Lung (tissue), 12 donors: Measurements from ENCODE around the gene ZNF75A. TPM values are rescaled to one million over a fixed set of nuclear protein-coding genes. Genes with fewer than 3 reads are reported as not detected.

Experiments
- ATAC-seq: fragments of 200-7000 bp; cut with Tn5 transposase; one replicate; pipeline ENCODE4 v1.9.1; 2020; ENCODE audit warnings: moderate number of reproducible peaks; ENCODE audit not compliant: insufficient read depth, low FRiP score
- DNase-seq, 3 donors: peaks; one replicate each; pipeline ENCODE4 v3.0.0-alpha.2; 2013 to 2017
- H3K27ac ChIP-seq, 2 donors: one replicate each; pipeline ENCODE4 v1.5.1; 2013; ENCODE audit warnings: mild to moderate bottlenecking in 2 of 2, moderate library complexity in 2 of 2, control low read depth in 1 of 2, inconsistent platforms in 1 of 2, low read depth in 1 of 2, low read length in 1 of 2
- H3K27me3 ChIP-seq, 3 donors: one replicate each; pipeline ENCODE4 v1.5.1; 2013; ENCODE audit warnings: low read length in 2 of 3; ENCODE audit not compliant: control insufficient read depth in 3 of 3, insufficient read depth in 3 of 3
- H3K36me3 ChIP-seq, 4 donors: one replicate each; pipeline ENCODE4 v1.5.1; 2013; ENCODE audit warnings: low read length in 4 of 4, mild to moderate bottlenecking in 1 of 4, moderate library complexity in 1 of 4; ENCODE audit not compliant: control insufficient read depth in 4 of 4, insufficient read depth in 4 of 4
- H3K4me1 ChIP-seq, 5 donors: one replicate each; pipeline ENCODE4 v1.5.1; 2013; ENCODE audit warnings: low read length in 5 of 5, mild to moderate bottlenecking in 2 of 5, moderate library complexity in 1 of 5; ENCODE audit not compliant: control insufficient read depth in 5 of 5, insufficient read depth in 5 of 5
- H3K4me3 ChIP-seq: one replicate; pipeline ENCODE4 v1.5.1; 2013; ENCODE audit warnings: mild to moderate bottlenecking, control low read depth, moderate library complexity
- H3K9ac ChIP-seq, 2 donors: one replicate each; pipeline ENCODE4 v1.5.1; 2013; ENCODE audit warnings: low read length in 2 of 2, control low read depth in 1 of 2; ENCODE audit not compliant: insufficient read depth in 1 of 2
- H3K9me3 ChIP-seq, 4 donors: one replicate each; pipeline ENCODE4 v1.5.1; 2013; ENCODE audit warnings: low read length in 3 of 4, mild to moderate bottlenecking in 1 of 4, moderate library complexity in 1 of 4; ENCODE audit not compliant: control insufficient read depth in 4 of 4, insufficient read depth in 3 of 4
- WGBS, 2 donors: extraction: QIAGEN DNeasy Blood & Tissue Kit; methylation state at CpG; one replicate each; pipeline ENCODE4 v1.1.7; 2013; 5-methylcytosine and 5-hydroxymethylcytosine counted together
- polyA plus RNA-seq, 2 donors: library from polyadenylated mRNA; stranded (reverse); fragments of 200-250 nt; gene quantifications; one replicate each; pipeline ENCODE4 v1.2.1, GENCODE V29; 2013
- total RNA-seq, 2 donors: library from RNA; depleted of rRNA in 1 of 2; stranded (reverse); fragments of >200 nt in 1 of 2; gene quantifications; one replicate each; pipeline ENCODE4 v1.2.1, GENCODE V29; 2014 to 2021
- TF ChIP-seq, protein P1 (sequence below): IDR thresholded peaks from 2 replicates; pipeline ENCODE4 v1.5.1; 2012; ENCODE audit warnings: mild to moderate bottlenecking; ENCODE audit errors: control extremely low read depth, extremely low read depth
- donor health status: control.
- donor health status: control.
- donor health status: Bipolar disorder and iron deficiency.
- donor health status: healthy.
- donor health status: DM: yes; HTN: yes; CAD: no.

The ZNF75A gene
- total and polyA plus RNA-seq, 4 donors: 11.3 to 35.1 (median 21.4) TPM

DNA sequence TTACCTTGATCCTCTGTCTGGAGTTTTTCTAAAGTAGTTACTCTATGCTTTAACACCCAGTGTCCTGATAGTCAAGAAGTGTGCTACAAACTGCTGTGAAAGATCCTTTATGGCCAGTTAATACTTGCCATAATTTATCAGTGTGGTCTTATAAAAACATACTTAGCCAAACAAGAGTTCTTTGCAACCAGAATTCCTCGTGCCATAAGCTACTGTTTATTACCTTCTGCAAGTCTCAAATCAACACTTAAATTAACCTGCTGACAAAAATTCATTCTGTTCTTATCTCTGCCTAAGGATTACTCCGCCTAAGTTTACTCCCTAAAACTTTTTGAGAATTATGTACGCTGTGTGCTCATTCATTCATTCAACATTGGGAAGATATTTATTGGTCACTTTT lies 22.8 kb downstream of the ZNF75A start:
- ATAC-seq (no peak), DNase-seq (no peak)
- no peaks in the 10 kb centered on the region for H3K4me1 ChIP-seq
- no peak overlapping the region for H3K9ac ChIP-seq
- H3K27ac ChIP-seq: no peak overlapping the region
- no peaks in the 10 kb centered on the region for H3K36me3 ChIP-seq
- no peak overlapping the region for H3K4me3 ChIP-seq
- TF ChIP-seq, protein P1, sequence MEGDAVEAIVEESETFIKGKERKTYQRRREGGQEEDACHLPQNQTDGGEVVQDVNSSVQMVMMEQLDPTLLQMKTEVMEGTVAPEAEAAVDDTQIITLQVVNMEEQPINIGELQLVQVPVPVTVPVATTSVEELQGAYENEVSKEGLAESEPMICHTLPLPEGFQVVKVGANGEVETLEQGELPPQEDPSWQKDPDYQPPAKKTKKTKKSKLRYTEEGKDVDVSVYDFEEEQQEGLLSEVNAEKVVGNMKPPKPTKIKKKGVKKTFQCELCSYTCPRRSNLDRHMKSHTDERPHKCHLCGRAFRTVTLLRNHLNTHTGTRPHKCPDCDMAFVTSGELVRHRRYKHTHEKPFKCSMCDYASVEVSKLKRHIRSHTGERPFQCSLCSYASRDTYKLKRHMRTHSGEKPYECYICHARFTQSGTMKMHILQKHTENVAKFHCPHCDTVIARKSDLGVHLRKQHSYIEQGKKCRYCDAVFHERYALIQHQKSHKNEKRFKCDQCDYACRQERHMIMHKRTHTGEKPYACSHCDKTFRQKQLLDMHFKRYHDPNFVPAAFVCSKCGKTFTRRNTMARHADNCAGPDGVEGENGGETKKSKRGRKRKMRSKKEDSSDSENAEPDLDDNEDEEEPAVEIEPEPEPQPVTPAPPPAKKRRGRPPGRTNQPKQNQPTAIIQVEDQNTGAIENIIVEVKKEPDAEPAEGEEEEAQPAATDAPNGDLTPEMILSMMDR: no peak
- 45 to 71% methylated on average over 3 of the region's 3 CpGs for WGBS, 2 donors
- no peaks in the 10 kb centered on the region for H3K27me3 ChIP-seq
- H3K9me3 ChIP-seq: peaks cover 0 to 14% (median 2%) of the 10 kb centered on the region in 4 donors

DNA sequence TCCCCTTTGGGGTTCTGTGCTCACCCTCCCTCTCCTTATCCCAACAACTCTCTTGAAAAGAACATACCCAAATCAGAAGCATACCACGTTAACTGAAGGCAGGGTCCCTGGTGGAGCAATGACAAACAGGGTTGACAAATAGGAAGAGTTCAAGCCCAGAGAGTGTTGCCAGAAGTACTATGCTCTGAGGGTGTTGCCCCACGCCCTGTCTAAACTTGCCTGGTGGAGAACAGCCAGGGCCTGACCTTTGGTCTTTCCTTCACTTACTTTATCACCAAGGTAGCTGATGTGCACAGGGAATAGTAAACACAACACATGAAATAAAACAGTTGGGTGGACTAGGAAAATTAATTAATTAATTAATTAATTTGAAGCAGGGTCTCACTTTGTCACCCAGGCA lies 23.3 kb downstream of the ZNF75A start:
- DNase-seq (no peak), ATAC-seq (no peak)
- no peak overlapping the region for H3K4me3 ChIP-seq
- H3K27me3 ChIP-seq: no peaks in the 10 kb centered on the region
- H3K9me3 ChIP-seq: peaks cover 0 to 10% (median under 1%) of the 10 kb centered on the region in 4 donors
- no peaks in the 10 kb centered on the region for H3K36me3 ChIP-seq
- no peak overlapping the region for H3K9ac ChIP-seq
- no peaks in the 10 kb centered on the region for H3K4me1 ChIP-seq
- H3K27ac ChIP-seq: no peak overlapping the region
- 60 to 61% methylated on average over 2 of the region's 2 CpGs for WGBS, 2 donors
- TF ChIP-seq, protein P1: no peak

DNA sequence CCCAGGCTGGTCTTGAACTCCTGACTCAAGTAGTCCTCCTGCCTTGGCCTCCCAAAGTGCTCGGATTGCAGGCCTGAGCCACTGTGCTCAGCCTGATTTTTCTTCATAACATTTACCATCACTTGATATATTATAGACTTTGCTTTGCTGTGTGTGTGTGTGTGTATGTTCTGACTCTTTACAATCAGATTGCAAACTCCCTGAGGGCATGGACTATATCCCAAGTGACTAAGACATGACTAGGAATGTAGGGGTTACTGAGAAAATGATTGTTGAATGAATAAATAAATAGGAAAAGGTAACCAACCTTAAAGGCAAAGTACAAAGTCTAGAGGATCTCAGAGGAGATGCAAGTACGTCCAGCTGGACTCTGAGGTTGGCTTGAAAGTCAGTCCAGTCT lies 40.7 kb downstream of the ZNF75A start:
- TF ChIP-seq, protein P1: no peak

DNA sequence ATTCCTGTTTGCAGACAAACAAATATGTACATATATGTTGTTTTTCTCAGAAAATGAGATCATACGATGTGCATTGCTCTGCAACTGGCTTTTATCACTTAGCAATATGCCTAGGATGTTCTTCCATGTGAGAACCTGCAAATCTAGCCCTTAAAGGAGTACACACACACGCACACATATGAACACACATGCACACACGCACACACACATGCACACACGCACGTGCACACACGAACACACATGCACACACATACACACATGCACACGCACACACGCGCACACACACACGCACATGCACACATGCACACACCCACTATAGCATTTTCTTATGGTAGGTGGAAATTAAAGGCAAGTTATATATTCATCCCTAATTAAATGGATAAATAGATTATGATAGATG lies 42.3 kb downstream of the ZNF75A start:
- ATAC-seq: no peak
- H3K9me3 ChIP-seq: peaks cover 0 to 2% (median 0%) of the 10 kb centered on the region in 4 donors
- no peak for DNase-seq
- H3K27me3 ChIP-seq: peaks cover 0 to 3% (median 0%) of the 10 kb centered on the region in 3 donors
- no peak overlapping the region for H3K9ac ChIP-seq
- no peaks in the 10 kb centered on the region for H3K36me3 ChIP-seq
- H3K27ac ChIP-seq: no peak overlapping the region
- peaks cover 0 to 3% (median 0%) of the 10 kb centered on the region in 5 donors for H3K4me1 ChIP-seq
- TF ChIP-seq, protein P1: no peak
- no peak overlapping the region for H3K4me3 ChIP-seq
- WGBS, 2 donors: 76 to 88% methylated on average over 10 of the region's 10 CpGs

More for the DNA sequence above, 40.7 kb downstream of the ZNF75A start:
- Histone ChIP-seq H3K9ac (no peak overlapping the region), H3K4me1 (peaks cover 0 to 3% (median 0%) of the 10 kb centered on the region in 5 donors), H3K36me3 (no peaks in the 10 kb centered on the region), H3K4me3 (no peak overlapping the region), H3K27ac (no peak overlapping the region), H3K9me3 (peaks cover 0 to 2% (median 0%) of the 10 kb centered on the region in 4 donors), H3K27me3 (peaks cover 0 to 3% (median 0%) of the 10 kb centered on the region in 3 donors)
- DNase-seq: no peak
- ATAC-seq: no peak
- 72 to 74% methylated on average over 2 of the region's 2 CpGs for WGBS, 2 donors
